ENCODE measurements around the gene GPR21.

- TF ChIP-seq POLR2A (IDR thresholded peaks at IDR 0.05; ENCODE audit: low read depth, low read length) (no peak), POLR2AphosphoS5 (IDR thresholded peaks at IDR 0.05; ENCODE audit: low read depth, low read length) (no peak), TAF1 (IDR thresholded peaks at IDR 0.05; ENCODE audit: borderline replicate concordance, low read depth, low read length) (no peak)
Measured at GRCh38 chr9:123035791-123036190, 2.3 kb downstream of the GPR21 start.

Data from GM12892 (cell line).